Astrocyte (in vitro differentiated cells and primary cell): ENCODE measurements around the gene SMIM15. TPM values are rescaled to one million over a fixed set of nuclear protein-coding genes. Genes with fewer than 3 reads are reported as not detected.

ENCODE experiments used
- DNase-seq: peaks from one replicate; pipeline ENCODE4 v3.0.0-alpha.2; 2010; ENCODE audit warnings: low read depth
- FAIRE-seq: peaks from 2 replicates; lab custom pipeline; 2011; peaks lifted over from hg19 to GRCh38; lab: Jason Lieb, UNC
- H2AFZ ChIP-seq: 2 replicates; pipeline ENCODE4 v1.6.0; 2012; ENCODE audit warnings: low read depth, low read length, inconsistent platforms
- H3K27ac ChIP-seq: 2 replicates; pipeline ENCODE4 v1.5.1; 2011; ENCODE audit warnings: low read depth, low read length, inconsistent platforms
- H3K27me3 ChIP-seq: 2 replicates; pipeline ENCODE4 v1.6.0; 2011; ENCODE audit warnings: low read length, inconsistent platforms; ENCODE audit not compliant: insufficient read depth
- H3K36me3 ChIP-seq: 2 replicates; pipeline ENCODE4 v1.5.1; 2011; ENCODE audit warnings: low read length, inconsistent platforms; ENCODE audit not compliant: insufficient read depth
- H3K4me1 ChIP-seq: 2 replicates; pipeline ENCODE4 v1.5.1; 2011; ENCODE audit warnings: low read length, inconsistent platforms; ENCODE audit not compliant: insufficient read depth
- H3K4me2 ChIP-seq: 2 replicates; pipeline ENCODE4 v1.6.0; 2012; ENCODE audit warnings: low read length, inconsistent platforms
- H3K4me3 ChIP-seq: 2 replicates; pipeline ENCODE4 v1.5.1; 2011; ENCODE audit warnings: low read depth, mild to moderate bottlenecking, low read length, inconsistent platforms; ENCODE audit not compliant: insufficient read depth
- H3K79me2 ChIP-seq: 2 replicates; pipeline ENCODE4 v1.6.0; 2012; ENCODE audit warnings: mild to moderate bottlenecking, low read length, inconsistent platforms; ENCODE audit not compliant: insufficient read depth
- H3K9ac ChIP-seq: 2 replicates; pipeline ENCODE4 v1.6.0; 2012; ENCODE audit warnings: mild to moderate bottlenecking, low read length, inconsistent platforms
- H3K9me3 ChIP-seq: 2 replicates; pipeline ENCODE4 v1.5.1; 2012; ENCODE audit warnings: low read depth, mild to moderate bottlenecking, low read length, inconsistent platforms; ENCODE audit not compliant: insufficient read depth
- H4K20me1 ChIP-seq: 2 replicates; pipeline ENCODE4 v1.6.0; 2012; ENCODE audit warnings: low read length, inconsistent platforms; ENCODE audit not compliant: insufficient read depth
- H3K27ac Mint-ChIP-seq: one replicate; pipeline ENCODE4 v1.8.0; 2021; ENCODE audit warnings: mild to moderate bottlenecking, mixed read lengths; ENCODE audit not compliant: unreplicated experiment
- H3K27me3 Mint-ChIP-seq: one replicate; pipeline ENCODE4 v1.8.0; 2021; ENCODE audit warnings: low read depth, mixed read lengths; ENCODE audit not compliant: unreplicated experiment
- H3K36me3 Mint-ChIP-seq: one replicate; pipeline ENCODE4 v1.8.0; 2021; ENCODE audit warnings: low read depth, mixed read lengths; ENCODE audit not compliant: unreplicated experiment
- H3K4me1 Mint-ChIP-seq: one replicate; pipeline ENCODE4 v1.8.0; 2021; ENCODE audit warnings: low read depth, mixed read lengths; ENCODE audit not compliant: unreplicated experiment
- H3K4me3 Mint-ChIP-seq: one replicate; pipeline ENCODE4 v1.8.0; 2021; ENCODE audit warnings: mild to moderate bottlenecking, moderate library complexity, mixed read lengths; ENCODE audit not compliant: unreplicated experiment
- H3K9me3 Mint-ChIP-seq: one replicate; pipeline ENCODE4 v1.8.0; 2021; ENCODE audit warnings: mild to moderate bottlenecking, mixed read lengths; ENCODE audit not compliant: unreplicated experiment
- EZH2 ChIP-seq: IDR thresholded peaks from 2 replicates; pipeline ENCODE4 v1.6.1; 2012; ENCODE audit warnings: mild to moderate bottlenecking, low read length, inconsistent platforms; ENCODE audit not compliant: insufficient read depth
- total RNA-seq: library from RNA; stranded (reverse); gene quantifications from 2 replicates; pipeline ENCODE4 v1.2.1, GENCODE V29; 2021
- TF ChIP-seq, protein P1 (sequence below): IDR thresholded peaks from 2 replicates; pipeline ENCODE4 v1.5.1; 2011; ENCODE audit warnings: low read depth, mild to moderate bottlenecking, inconsistent platforms, low read length, moderate library complexity; ENCODE audit not compliant: insufficient read depth

SMIM15 gene
- total RNA-seq, 1 donor from 2014 or later, result 86.6 TPM

DNA sequence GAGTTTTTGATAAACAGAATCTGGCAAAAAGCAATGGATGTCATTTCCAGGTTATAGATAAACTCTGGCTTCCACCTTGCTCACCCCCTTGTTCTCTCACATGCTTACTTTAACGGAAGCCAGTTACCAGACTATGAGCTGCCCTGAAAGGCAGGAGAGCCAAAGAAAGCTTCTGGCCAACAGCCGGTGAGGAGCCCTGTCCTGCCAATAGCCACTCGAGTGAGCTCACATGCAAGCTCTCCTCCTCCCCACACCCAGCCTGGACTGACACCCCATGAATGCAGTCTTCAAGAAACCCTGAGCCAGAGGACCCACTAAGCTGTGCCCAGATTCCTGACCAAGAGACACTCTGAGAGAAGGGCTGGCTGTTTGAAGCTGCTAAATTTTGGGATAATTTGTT lies 14.4 kb upstream of the SMIM15 start:
- TF ChIP-seq, protein P1, sequence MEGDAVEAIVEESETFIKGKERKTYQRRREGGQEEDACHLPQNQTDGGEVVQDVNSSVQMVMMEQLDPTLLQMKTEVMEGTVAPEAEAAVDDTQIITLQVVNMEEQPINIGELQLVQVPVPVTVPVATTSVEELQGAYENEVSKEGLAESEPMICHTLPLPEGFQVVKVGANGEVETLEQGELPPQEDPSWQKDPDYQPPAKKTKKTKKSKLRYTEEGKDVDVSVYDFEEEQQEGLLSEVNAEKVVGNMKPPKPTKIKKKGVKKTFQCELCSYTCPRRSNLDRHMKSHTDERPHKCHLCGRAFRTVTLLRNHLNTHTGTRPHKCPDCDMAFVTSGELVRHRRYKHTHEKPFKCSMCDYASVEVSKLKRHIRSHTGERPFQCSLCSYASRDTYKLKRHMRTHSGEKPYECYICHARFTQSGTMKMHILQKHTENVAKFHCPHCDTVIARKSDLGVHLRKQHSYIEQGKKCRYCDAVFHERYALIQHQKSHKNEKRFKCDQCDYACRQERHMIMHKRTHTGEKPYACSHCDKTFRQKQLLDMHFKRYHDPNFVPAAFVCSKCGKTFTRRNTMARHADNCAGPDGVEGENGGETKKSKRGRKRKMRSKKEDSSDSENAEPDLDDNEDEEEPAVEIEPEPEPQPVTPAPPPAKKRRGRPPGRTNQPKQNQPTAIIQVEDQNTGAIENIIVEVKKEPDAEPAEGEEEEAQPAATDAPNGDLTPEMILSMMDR, result no peak
- TF ChIP-seq EZH2, result no peak
- H3K27me3 ChIP-seq, result no peaks in the 10 kb centered on the region

DNA sequence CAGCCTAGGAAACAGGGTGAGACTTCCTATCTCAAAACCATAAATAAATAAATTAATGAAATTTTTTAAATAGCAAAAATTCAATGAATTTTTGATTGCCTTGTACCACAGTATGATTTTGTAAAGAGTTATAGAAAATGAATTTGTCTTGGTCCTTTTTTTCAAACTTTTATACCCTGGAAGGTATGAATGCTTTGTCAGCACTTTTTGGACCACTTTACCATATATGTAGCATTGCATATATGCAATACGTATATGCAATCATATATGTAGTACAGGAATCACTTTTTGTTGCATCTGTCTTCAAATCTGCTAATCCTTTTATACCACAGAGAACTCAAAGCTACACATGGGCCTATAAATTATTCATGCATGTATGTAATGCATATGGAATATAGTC lies 9.2 kb upstream of the SMIM15 start:
- Histone ChIP-seq H3K36me3 (no peaks in the 10 kb centered on the region), H3K4me3 (no peak overlapping the region), H3K27me3 (no peaks in the 10 kb centered on the region), H3K79me2 (no peaks in the 10 kb centered on the region), H3K4me2 (no peak overlapping the region), H3K27ac (no peak overlapping the region), H4K20me1 (no peaks in the 10 kb centered on the region), H3K4me1 (no peaks in the 10 kb centered on the region), H3K9ac (no peak overlapping the region), H3K9me3 (no peaks in the 10 kb centered on the region), H2AFZ (no peak overlapping the region)
- FAIRE-seq (no peak), DNase-seq (no peak)
- Mint-ChIP-seq H3K4me1 (peaks cover 3% of the 10 kb centered on the region), H3K27me3 (no peaks in the 10 kb centered on the region), H3K9me3 (no peaks in the 10 kb centered on the region), H3K27ac (no peak overlapping the region), H3K4me3 (no peak overlapping the region), H3K36me3 (no peaks in the 10 kb centered on the region)
- TF ChIP-seq EZH2, result no peak
- TF ChIP-seq, protein P1, result no peak

More for the DNA sequence above, 14.4 kb upstream of the SMIM15 start:
- H4K20me1 ChIP-seq, result no peaks in the 10 kb centered on the region
- no peaks in the 10 kb centered on the region for H3K9me3 Mint-ChIP-seq
- H3K36me3 Mint-ChIP-seq, result peaks cover 1% of the 10 kb centered on the region
- no peak overlapping the region for H2AFZ ChIP-seq
- no peak overlapping the region for H3K4me2 ChIP-seq
- H3K9me3 ChIP-seq, result no peaks in the 10 kb centered on the region
- H3K27ac Mint-ChIP-seq, result no peak overlapping the region
- peaks cover 4% of the 10 kb centered on the region for H3K27me3 Mint-ChIP-seq
- DNase-seq, result no peak
- H3K36me3 ChIP-seq, result no peaks in the 10 kb centered on the region
- no peak overlapping the region for H3K27ac ChIP-seq
- no peak overlapping the region for H3K4me3 ChIP-seq
- H3K79me2 ChIP-seq, result no peaks in the 10 kb centered on the region
- peaks cover 4% of the 10 kb centered on the region for H3K4me1 Mint-ChIP-seq
- no peak for FAIRE-seq
- no peaks in the 10 kb centered on the region for H3K4me1 ChIP-seq
- H3K9ac ChIP-seq, result no peak overlapping the region
- H3K4me3 Mint-ChIP-seq, result no peak overlapping the region

DNA sequence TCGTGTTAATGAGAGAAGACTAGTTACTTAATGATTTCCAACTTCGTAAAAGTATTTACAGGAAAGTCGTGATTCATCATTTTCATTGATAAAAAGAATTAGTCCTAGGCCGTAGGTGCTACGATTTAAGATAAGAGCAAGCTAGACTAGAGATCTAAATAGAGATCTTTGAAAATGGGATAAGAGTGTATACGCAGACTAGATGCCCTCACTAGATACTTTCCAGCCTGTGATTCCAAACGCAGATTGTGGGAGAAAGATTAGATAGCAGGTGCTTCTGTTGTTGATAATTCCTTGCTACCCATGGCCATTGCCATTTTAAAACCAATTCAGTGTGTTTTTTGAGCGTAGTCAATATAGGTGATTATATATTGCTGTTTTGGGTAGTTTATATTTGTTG lies 6.7 kb upstream of the SMIM15 start:
- Histone ChIP-seq H3K4me3 (no peak overlapping the region), H3K4me2 (no peak overlapping the region), H3K27ac (no peak overlapping the region), H3K9ac (no peak overlapping the region), H2AFZ (no peak overlapping the region), H3K79me2 (peaks cover 6% of the 10 kb centered on the region), H3K27me3 (no peaks in the 10 kb centered on the region), H3K4me1 (no peaks in the 10 kb centered on the region), H3K9me3 (no peaks in the 10 kb centered on the region), H3K36me3 (no peaks in the 10 kb centered on the region), H4K20me1 (no peaks in the 10 kb centered on the region)
- Mint-ChIP-seq H3K27ac (no peak overlapping the region), H3K9me3 (no peaks in the 10 kb centered on the region), H3K4me1 (peaks cover 8% of the 10 kb centered on the region), H3K36me3 (peaks cover 4% of the 10 kb centered on the region), H3K4me3 (no peak overlapping the region), H3K27me3 (no peaks in the 10 kb centered on the region)
- TF ChIP-seq, protein P1, result no peak
- no peak for TF ChIP-seq EZH2
- DNase-seq (no peak), FAIRE-seq (no peak)
